K562 (cell line): ENCODE measurements around the gene ZFPM1. TPM values are rescaled to one million over a fixed set of nuclear protein-coding genes. Genes with fewer than 3 reads are reported as not detected.

Experiments
- ATAC-seq: fragments of 200-7000 bp; cut with Tn5 transposase; 3 replicates; pipeline ENCODE4 v1.9.1; 2020; ENCODE audit warnings: moderate library complexity
- BruUV-seq: library from RNA; stranded (reverse); fragments of 400-500 nt; replicated peaks from 2 replicates; lab custom pipeline; 2021; lab: Mats Ljungman, UMichigan
- CTCF ChIA-PET: fragments of 300-600 bp; formaldehyde crosslinking; extraction: SDS; loops from one replicate; lab custom pipeline; 2021; ENCODE audit warnings: low intra/inter-chr PET ratio; lab: Yijun Ruan, JAX
- POLR2A ChIA-PET: fragments of 300-600, 350-650 bp; sonication (Branson Sonifier 250); formaldehyde crosslinking; extraction: SDS; loops from one replicate; lab custom pipeline; 2021; ENCODE audit warnings: antibody characterized with exemption, inconsistent platforms; lab: Yijun Ruan, JAX
- DNase-seq, 4 experiments: peaks; one replicate each; pipeline versions ENCODE4 v3.0.0 to v3.0.0-alpha.2; 2011 to 2018; ENCODE audit warnings: low spot score in 3 of 4, mixed read lengths in 3 of 4; ENCODE audit errors: extremely low read depth in 1 of 4
- FAIRE-seq: peaks from 2 replicates; lab custom pipeline; 2011; peaks lifted over from hg19 to GRCh38; lab: Jason Lieb, UNC
- H2AFZ ChIP-seq: 2 replicates; pipeline ENCODE4 v1.6.0; 2011; ENCODE audit warnings: low read depth, low read length, control low read depth, inconsistent platforms
- H3K27ac ChIP-seq: fragments of 200-600 bp; 3 replicates; pipeline ENCODE4 v1.8.0; 2011; ENCODE audit warnings: low read depth, mild to moderate bottlenecking, control low read depth, inconsistent platforms, low read length, moderate library complexity, mixed read lengths; ENCODE audit errors: extremely low read depth
- H3K27me3 ChIP-seq, 2 experiments: fragments of 300-600 bp in 1 of 2; 2 replicates in 1 of 2; 3 replicates in 1 of 2; pipeline versions ENCODE4 v1.6.0 to v1.8.0; 2011; ENCODE audit warnings: inconsistent platforms in 2 of 2, low read length in 2 of 2, mild to moderate bottlenecking in 1 of 2, mixed read lengths in 1 of 2, moderate library complexity in 1 of 2; ENCODE audit not compliant: control insufficient read depth in 2 of 2, insufficient read depth in 2 of 2
- H3K36me3 ChIP-seq: fragments of 300-600 bp; 3 replicates; pipeline ENCODE4 v1.8.0; 2011; ENCODE audit warnings: mild to moderate bottlenecking, low read length, inconsistent platforms; ENCODE audit not compliant: control insufficient read depth, insufficient read depth
- H3K4me1 ChIP-seq, 2 experiments: fragments of 200-600 bp in 1 of 2; replicated peaks in 1 of 2; 2 replicates in 1 of 2; 3 replicates in 1 of 2; pipeline versions ENCODE4 v1.5.1 to v1.8.0; 2011; ENCODE audit warnings: inconsistent platforms in 2 of 2, low read length in 2 of 2, mild to moderate bottlenecking in 1 of 2, mixed read lengths in 1 of 2, moderate library complexity in 1 of 2; ENCODE audit not compliant: control insufficient read depth in 2 of 2, insufficient read depth in 2 of 2
- H3K4me2 ChIP-seq: 2 replicates; pipeline ENCODE4 v1.6.1; 2011; ENCODE audit warnings: low read length, control low read depth, inconsistent platforms, mixed read lengths; ENCODE audit not compliant: insufficient read depth
- H3K4me3 ChIP-seq: fragments of 200-600 bp; sonication (generic), shearing (Covaris generic); 2 replicates; pipeline ENCODE4 v1.5.1; 2016; ENCODE audit warnings: control low read depth, inconsistent platforms
- H3K79me2 ChIP-seq: fragments of 200-600 bp; 3 replicates; pipeline ENCODE4 v1.8.0; 2011; ENCODE audit warnings: low read length, inconsistent platforms; ENCODE audit not compliant: control insufficient read depth, insufficient read depth
- H3K9ac ChIP-seq, 2 experiments: 2 replicates each; pipeline versions ENCODE4 v1.6.0 to v1.6.1; 2011; ENCODE audit warnings: low read depth in 2 of 2, low read length in 2 of 2, control low read depth in 1 of 2, inconsistent platforms in 1 of 2, mild to moderate bottlenecking in 1 of 2, mixed read lengths in 1 of 2; ENCODE audit not compliant: insufficient read depth in 1 of 2
- H3K9me1 ChIP-seq: one replicate; pipeline ENCODE4 v1.6.0; 2011; ENCODE audit warnings: inconsistent platforms, mild to moderate bottlenecking, low read length, moderate library complexity; ENCODE audit not compliant: control insufficient read depth, insufficient read depth
- H3K9me3 ChIP-seq: replicated peaks from 2 replicates; pipeline ENCODE4 v1.5.1; 2011; ENCODE audit warnings: low read depth, low read length, inconsistent platforms; ENCODE audit not compliant: control insufficient read depth, insufficient read depth
- H4K20me1 ChIP-seq: replicated peaks from 2 replicates; pipeline ENCODE4 v1.6.1; 2011; ENCODE audit warnings: low read length, inconsistent platforms, mixed read lengths; ENCODE audit not compliant: control insufficient read depth, insufficient read depth
- BCOR ChIP-seq: fragments of 450-650 bp; IDR thresholded peaks from 2 replicates; pipeline ENCODE4 v1.6.1; 2016
- BRD9 ChIP-seq: fragments of 450-650 bp; IDR thresholded peaks from 2 replicates; pipeline ENCODE4 v1.6.1; 2018; ENCODE audit warnings: low read depth; ENCODE audit not compliant: partially characterized antibody
- HDAC1 ChIP-seq, 2 experiments: fragments of 450-650 bp; IDR thresholded peaks; 2 replicates each; pipeline ENCODE4 v1.6.1; 2016 to 2017; ENCODE audit warnings: inconsistent platforms in 1 of 2, mild to moderate bottlenecking in 1 of 2, moderate library complexity in 1 of 2
- KDM1A ChIP-seq, 2 experiments: fragments of 450-650 bp; IDR thresholded peaks; 2 replicates each; pipeline ENCODE4 v1.6.1; 2016; ENCODE audit warnings: mild to moderate bottlenecking in 2 of 2
- NUFIP1 ChIP-seq: fragments of 450-650 bp; IDR thresholded peaks from 2 replicates; pipeline ENCODE4 v1.6.1; 2018; ENCODE audit not compliant: partially characterized antibody
- POLR2G ChIP-seq: fragments of 200-400 bp; formaldehyde crosslinking; IDR thresholded peaks from 2 replicates; pipeline ENCODE4 v1.6.1; 2017; ENCODE audit warnings: low read depth, mild to moderate bottlenecking, antibody characterized with exemption, low read length, moderate library complexity
- RCOR1 ChIP-seq, 2 experiments: IDR thresholded peaks; 2 replicates each; pipeline ENCODE4 v1.6.1; 2012; ENCODE audit warnings: low read depth in 2 of 2, low read length in 2 of 2, borderline replicate concordance in 1 of 2, improper control_type of control experiment in 1 of 2
- SMARCA5 ChIP-seq: fragments of 450-650 bp; IDR thresholded peaks from 2 replicates; pipeline ENCODE4 v1.6.1; 2016
- WGBS: fragments of 100-300 bp; shearing (Covaris generic); methylation state at CpG from one replicate; pipeline ENCODE4 v1.1.6; 2016; ENCODE audit warnings: low coverage, mixed read lengths; ENCODE audit not compliant: insufficient coverage; ENCODE audit errors: missing lambda C conversion rate; 5-methylcytosine and 5-hydroxymethylcytosine counted together
- in situ Hi-C: fragments of 300-500 bp; cut with MboI; formaldehyde crosslinking; loops from 4 replicates; pipeline ENCODE4 v1.15.0; 2018; ENCODE audit warnings: inconsistent platforms, mixed read lengths
- intact Hi-C: fragments of 100-400 bp; cut with micrococcal nuclease; formaldehyde crosslinking; loops from 2 replicates; pipeline ENCODE4 v1.14.2; 2022
- polyA plus RNA-seq, 8 experiments: library from polyadenylated mRNA; depleted of rRNA in 4 of 8; stranded (reverse) in 5 of 8; unstranded in 3 of 8; fragments of >200 nt; fragmentation: Nextera tagmentation in 2 of 8; fragmentation: Illumina TruSeq in 1 of 8; extraction: Ambion mirVana in 2 of 8; extraction: Trizol in 1 of 8; gene quantifications; 2 replicates each; pipeline versions ENCODE4 v1.2.1 to v1.2.3, GENCODE V29; 2011 to 2014; ENCODE audit warnings: inconsistent platforms in 1 of 8, missing spikeins in 1 of 8
- total RNA-seq, 7 experiments: library from RNA; depleted of rRNA in 6 of 7; stranded (reverse); fragments of >200 nt in 6 of 7; fragmentation: Illumina TruSeq in 2 of 7; extraction: Trizol in 2 of 7; gene quantifications; 2 replicates each; pipeline versions ENCODE4 v1.2.1 to v1.2.3, GENCODE V29; 2011 to 2021; ENCODE audit warnings: low replicate concordance in 1 of 7
- TF ChIP-seq, protein P1 (sequence below): sonication (generic); formaldehyde crosslinking; IDR thresholded peaks from 2 replicates; pipeline ENCODE4 v1.8.0; 2022; ENCODE audit warnings: mild to moderate bottlenecking, missing genetic modification reagents

The ZFPM1 gene
- total and polyA plus RNA-seq, 9 of the 15 experiments (the other 6 are each of a cell fraction or from before 2014, with no cell fraction given) = 0.03 to 35.9 (median 1.4) TPM

DNA sequence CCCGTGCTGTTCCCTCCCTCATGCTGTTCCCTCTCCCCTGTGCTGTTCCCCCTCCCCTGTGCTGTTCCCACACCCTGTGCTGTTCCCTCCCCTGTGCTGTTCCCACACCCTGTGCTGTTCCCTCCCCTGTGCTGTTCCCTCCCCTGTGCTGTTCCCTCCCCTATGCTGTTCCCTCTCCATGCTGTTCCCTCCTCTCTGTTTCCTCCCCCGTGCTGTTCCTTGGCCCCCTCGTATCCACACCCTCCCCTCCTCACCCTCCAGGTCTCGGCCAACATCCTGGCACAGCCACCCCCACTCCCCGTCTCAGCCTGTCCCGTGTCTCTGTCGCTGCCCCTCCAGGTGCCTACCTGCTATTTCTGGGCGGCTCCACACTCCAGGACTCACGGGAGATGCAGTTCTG lies 68.6 kb downstream of the ZFPM1 start:
- Histone ChIP-seq H3K9me3 (no peaks in the 10 kb centered on the region), H3K9ac (peak overlapping the region in 1 of 2 experiments; percentile 73; a peak in 2 of 4 replicates), H3K4me3 (no peak overlapping the region), H3K4me2 (no peak overlapping the region), H3K36me3 (peaks cover 24% of the 10 kb centered on the region; the same call in 2 of the 3 replicates), H3K79me2 (peaks cover 5% of the 10 kb centered on the region; the same call in 1 of the 3 replicates), H3K27me3 (no peaks in the 10 kb centered on the region), H3K4me1 (peaks cover 28 to 53% of the 10 kb centered on the region in 2 experiments), H3K27ac (no peak overlapping the region), H2AFZ (no peak overlapping the region), H4K20me1 (peaks cover 12% of the 10 kb centered on the region), H3K9me1 (peaks cover 3% of the 10 kb centered on the region)
- no peak for TF ChIP-seq NUFIP1
- 0 out of 4 replicates have a peak, but pooled peaks of 1 of the 2 experiments have one; percentile 25 for TF ChIP-seq RCOR1 (IDR thresholded peaks at IDR 0.05; ENCODE audit: borderline replicate concordance in 1 of 2, low read depth in 2 of 2, low read length in 2 of 2)
- TF ChIP-seq POLR2G = 0 out of 2 replicates have a peak, but pooled peaks have one; percentile 10
- TF ChIP-seq, protein P1, sequence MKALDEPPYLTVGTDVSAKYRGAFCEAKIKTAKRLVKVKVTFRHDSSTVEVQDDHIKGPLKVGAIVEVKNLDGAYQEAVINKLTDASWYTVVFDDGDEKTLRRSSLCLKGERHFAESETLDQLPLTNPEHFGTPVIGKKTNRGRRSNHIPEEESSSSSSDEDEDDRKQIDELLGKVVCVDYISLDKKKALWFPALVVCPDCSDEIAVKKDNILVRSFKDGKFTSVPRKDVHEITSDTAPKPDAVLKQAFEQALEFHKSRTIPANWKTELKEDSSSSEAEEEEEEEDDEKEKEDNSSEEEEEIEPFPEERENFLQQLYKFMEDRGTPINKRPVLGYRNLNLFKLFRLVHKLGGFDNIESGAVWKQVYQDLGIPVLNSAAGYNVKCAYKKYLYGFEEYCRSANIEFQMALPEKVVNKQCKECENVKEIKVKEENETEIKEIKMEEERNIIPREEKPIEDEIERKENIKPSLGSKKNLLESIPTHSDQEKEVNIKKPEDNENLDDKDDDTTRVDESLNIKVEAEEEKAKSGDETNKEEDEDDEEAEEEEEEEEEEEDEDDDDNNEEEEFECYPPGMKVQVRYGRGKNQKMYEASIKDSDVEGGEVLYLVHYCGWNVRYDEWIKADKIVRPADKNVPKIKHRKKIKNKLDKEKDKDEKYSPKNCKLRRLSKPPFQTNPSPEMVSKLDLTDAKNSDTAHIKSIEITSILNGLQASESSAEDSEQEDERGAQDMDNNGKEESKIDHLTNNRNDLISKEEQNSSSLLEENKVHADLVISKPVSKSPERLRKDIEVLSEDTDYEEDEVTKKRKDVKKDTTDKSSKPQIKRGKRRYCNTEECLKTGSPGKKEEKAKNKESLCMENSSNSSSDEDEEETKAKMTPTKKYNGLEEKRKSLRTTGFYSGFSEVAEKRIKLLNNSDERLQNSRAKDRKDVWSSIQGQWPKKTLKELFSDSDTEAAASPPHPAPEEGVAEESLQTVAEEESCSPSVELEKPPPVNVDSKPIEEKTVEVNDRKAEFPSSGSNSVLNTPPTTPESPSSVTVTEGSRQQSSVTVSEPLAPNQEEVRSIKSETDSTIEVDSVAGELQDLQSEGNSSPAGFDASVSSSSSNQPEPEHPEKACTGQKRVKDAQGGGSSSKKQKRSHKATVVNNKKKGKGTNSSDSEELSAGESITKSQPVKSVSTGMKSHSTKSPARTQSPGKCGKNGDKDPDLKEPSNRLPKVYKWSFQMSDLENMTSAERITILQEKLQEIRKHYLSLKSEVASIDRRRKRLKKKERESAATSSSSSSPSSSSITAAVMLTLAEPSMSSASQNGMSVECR (CRISPR knock-in tag) = no peak
- TF ChIP-seq KDM1A (IDR thresholded peaks at IDR 0.05) = peak in 1 of 2 experiments; percentile 43; a peak in 1 of 4 replicates
- TF ChIP-seq SMARCA5 = peak; percentile 53; the same call in 1 of the 2 replicates
- peak; percentile 56; the same call in 1 of the 2 replicates for TF ChIP-seq BCOR
- TF ChIP-seq HDAC1 (IDR thresholded peaks at IDR 0.05) = 0 out of 4 replicates have a peak, but pooled peaks of 1 of the 2 experiments have one; percentile 22
- peak; percentile 52 for TF ChIP-seq BRD9
- CTCF ChIA-PET = no interaction called here
- WGBS = 86% methylated on average over 4 of the region's 9 CpGs
- POLR2A ChIA-PET = interaction anchor here (0.6 kb wide), 1 partner anchor 24 kb away, joined by 3 read pairs; no protein-coding TSS in a partner anchor
- FAIRE-seq (no peak), DNase-seq (no peak), ATAC-seq (no peak)
- in situ Hi-C loops (loop anchor here (10.0 kb wide), 1 partner anchor 77 kb away; no protein-coding TSS in a partner anchor), intact Hi-C loops (no loop called here)
- no TSS peak for BruUV-seq
